CMK (cell line): ENCODE data around the gene PHLDB2.

Experiments used
- DNase-seq: peaks from one replicate; pipeline ENCODE4 v3.0.0-alpha.2; 2010; ENCODE audit warnings: low read depth

The PHLDB2 gene

GRCh38 chr3:111999484-112000324 lies 140.6 kb downstream of the PHLDB2 start:
- no peak for DNase-seq

- DNase-seq, result no peak
Observed at GRCh38 chr3:112000367-112000771, 141.3 kb downstream of the PHLDB2 start.

GRCh38 chr3:112000966-112001365 lies 141.9 kb downstream of the PHLDB2 start:
- no peak for DNase-seq

GRCh38 chr3:112001526-112001925 lies 142.5 kb downstream of the PHLDB2 start:
- DNase-seq, result no peak

GRCh38 chr3:112002096-112002971 lies 143.3 kb downstream of the PHLDB2 start:
- no peak for DNase-seq

- no peak for DNase-seq
Observed at GRCh38 chr3:112003321-112004080, 144.4 kb downstream of the PHLDB2 start.

GRCh38 chr3:112004187-112004586 lies 145.1 kb downstream of the PHLDB2 start:
- no peak for DNase-seq

- no peak for DNase-seq
Observed at GRCh38 chr3:112004669-112005068, 145.6 kb downstream of the PHLDB2 start.

GRCh38 chr3:112005091-112005672 lies 146.1 kb downstream of the PHLDB2 start:
- DNase-seq, result no peak

- no peak for DNase-seq
Observed at GRCh38 chr3:112007633-112008032, 148.6 kb downstream of the PHLDB2 start.

- DNase-seq, result no peak
Observed at GRCh38 chr3:112009670-112010069, 150.6 kb downstream of the PHLDB2 start.

GRCh38 chr3:112010636-112011035 lies 151.6 kb downstream of the PHLDB2 start:
- DNase-seq, result no peak

GRCh38 chr3:112011376-112011940 lies 152.4 kb downstream of the PHLDB2 start:
- DNase-seq, result no peak

GRCh38 chr3:112012205-112012992 lies 153.3 kb downstream of the PHLDB2 start:
- no peak for DNase-seq

GRCh38 chr3:112013058-112013783 lies 154.2 kb downstream of the PHLDB2 start:
- DNase-seq, result no peak

GRCh38 chr3:112013784-112014143 lies 154.7 kb downstream of the PHLDB2 start:
- no peak for DNase-seq

- no peak for DNase-seq
Observed at GRCh38 chr3:112017091-112017490, 158.0 kb downstream of the PHLDB2 start.

- DNase-seq, result no peak
Observed at GRCh38 chr3:112018712-112019111, 159.6 kb downstream of the PHLDB2 start.

GRCh38 chr3:112019716-112020115 lies 160.7 kb downstream of the PHLDB2 start:
- no peak for DNase-seq

- no peak for DNase-seq
Observed at GRCh38 chr3:112020674-112021085, 161.6 kb downstream of the PHLDB2 start.
